MM.1S (cell line): Measurements from ENCODE around the gene DCAF10.
"Not testable (repeated sequence)": the region's sequence is repeated elsewhere in the genome, so short reads cannot be mapped to it uniquely, and the experiment has no call there.

ENCODE experiments used
- DNase-seq: peaks from one replicate; pipeline ENCODE4 v3.0.0-alpha.2; 2015
- H2AFZ ChIP-seq: fragments of 300-600 bp; sonication (generic); 2 replicates; pipeline ENCODE4 v1.6.0; 2016; ENCODE audit warnings: antibody characterized with exemption, low read length
- H3F3A ChIP-seq: fragments of 300-600 bp; sonication (generic); 2 replicates; pipeline ENCODE4 v1.6.1; 2016; ENCODE audit warnings: mild to moderate bottlenecking, antibody characterized with exemption, low read length, moderate library complexity, mixed read lengths; ENCODE audit not compliant: insufficient read depth
- H3K27ac ChIP-seq: fragments of 300-600 bp; sonication (generic); 2 replicates; pipeline ENCODE4 v1.5.1; 2016; ENCODE audit warnings: mild to moderate bottlenecking, low read length
- H3K27me3 ChIP-seq: fragments of 300-600 bp; sonication (generic); replicated peaks from 2 replicates; pipeline ENCODE4 v1.6.0; 2016; ENCODE audit warnings: low read length; ENCODE audit not compliant: insufficient read depth
- H3K36me3 ChIP-seq: fragments of 300-600 bp; sonication (generic); replicated peaks from 2 replicates; pipeline ENCODE4 v1.6.1; 2016; ENCODE audit warnings: mild to moderate bottlenecking, low read length, mixed read lengths; ENCODE audit not compliant: insufficient read depth
- H3K4me1 ChIP-seq: fragments of 300-600 bp; sonication (generic); 2 replicates; pipeline ENCODE4 v1.6.1; 2016; ENCODE audit warnings: low read length, mixed read lengths
- H3K4me2 ChIP-seq: fragments of 300-600 bp; sonication (generic); 2 replicates; pipeline ENCODE4 v1.6.0; 2016; ENCODE audit warnings: low read depth, low read length
- H3K4me3 ChIP-seq: fragments of 300-600 bp; sonication (generic); 2 replicates; pipeline ENCODE4 v1.5.1; 2016; ENCODE audit warnings: low read length, mixed read lengths
- H3K79me2 ChIP-seq: fragments of 300-600 bp; sonication (generic); 2 replicates; pipeline ENCODE4 v1.6.1; 2016; ENCODE audit warnings: mixed run types, low read length, mixed read lengths
- H3K9ac ChIP-seq: fragments of 300-600 bp; sonication (generic); 2 replicates; pipeline ENCODE4 v1.6.1; 2016; ENCODE audit warnings: low read length, mixed read lengths
- H3K9me2 ChIP-seq: fragments of 300-600 bp; sonication (generic); replicated peaks from 2 replicates; pipeline ENCODE4 v1.6.1; 2016; ENCODE audit warnings: mild to moderate bottlenecking, low read length, mixed read lengths; ENCODE audit not compliant: insufficient read depth
- H3K9me3 ChIP-seq: fragments of 300-600 bp; sonication (generic); replicated peaks from 2 replicates; pipeline ENCODE4 v1.6.1; 2016; ENCODE audit warnings: mild to moderate bottlenecking, low read length, mixed read lengths; ENCODE audit not compliant: insufficient read depth
- H4K20me1 ChIP-seq: fragments of 300-600 bp; sonication (generic); 2 replicates; pipeline ENCODE4 v1.6.1; 2016; ENCODE audit warnings: mild to moderate bottlenecking, low read length, moderate library complexity, mixed read lengths; ENCODE audit not compliant: insufficient read depth
- CTCF ChIP-seq: fragments of 300-600 bp; sonication (generic); IDR thresholded peaks from 2 replicates; pipeline ENCODE4 v1.5.1; 2016; ENCODE audit warnings: antibody characterized with exemption, low read length, mixed read lengths
- EZH2 ChIP-seq: fragments of 300-600 bp; sonication (generic); optimal IDR thresholded peaks from 2 replicates; pipeline ENCODE3; 2017; ENCODE audit warnings: low read depth, mild to moderate bottlenecking, antibody characterized with exemption, low read length, mixed read lengths
- EZH2phosphoT487 ChIP-seq: fragments of 300-600 bp; sonication (generic); IDR thresholded peaks from 2 replicates; pipeline ENCODE4 v1.6.1; 2018; ENCODE audit warnings: antibody characterized with exemption, low read length

DCAF10 gene

DNA sequence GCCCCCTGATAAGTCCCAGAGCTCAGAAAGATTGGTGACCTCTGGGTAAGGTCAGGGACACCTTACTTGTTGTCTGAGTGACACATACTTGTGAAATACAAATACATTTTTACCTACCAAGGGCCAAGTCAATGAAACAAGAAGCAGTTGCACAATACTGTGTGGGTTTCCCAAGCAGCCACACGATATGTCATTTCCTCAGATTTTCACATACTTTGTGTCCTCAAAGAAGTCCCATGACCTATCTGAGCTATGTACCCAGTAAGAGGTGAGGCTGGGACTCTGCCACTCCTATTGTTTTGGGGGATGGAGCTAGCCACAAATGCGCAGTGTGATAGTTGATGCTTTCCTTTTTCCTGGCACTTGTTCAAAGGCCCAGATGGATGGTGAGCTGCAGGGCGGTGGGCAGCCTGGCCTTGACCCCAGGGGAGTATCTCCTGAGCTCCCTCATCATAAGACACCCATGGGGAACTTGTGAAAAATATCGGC, 108.1 kb downstream of the DCAF10 start:
- no peaks in the 10 kb centered on the region for H4K20me1 ChIP-seq
- no peaks in the 10 kb centered on the region for H3K27me3 ChIP-seq
- H3K27ac ChIP-seq, result no peak overlapping the region
- no peak overlapping the region for H2AFZ ChIP-seq
- H3F3A ChIP-seq, result peaks cover 11% of the 10 kb centered on the region
- no peaks in the 10 kb centered on the region for H3K36me3 ChIP-seq
- no peaks in the 10 kb centered on the region for H3K4me1 ChIP-seq
- H3K9me3 ChIP-seq, result no peaks in the 10 kb centered on the region
- H3K79me2 ChIP-seq, result no peaks in the 10 kb centered on the region
- H3K4me3 ChIP-seq, result no peak overlapping the region
- TF ChIP-seq EZH2, result no peak
- TF ChIP-seq EZH2phosphoT487, result no peak
- DNase-seq, result no peak
- H3K4me2 ChIP-seq, result no peak overlapping the region
- H3K9ac ChIP-seq, result no peak overlapping the region
- no peaks in the 10 kb centered on the region for H3K9me2 ChIP-seq

GRCh38 chr9:37909326-37909725, 108.7 kb downstream of the DCAF10 start:
- H3F3A ChIP-seq, result peaks cover 5% of the 10 kb centered on the region
- H3K4me1 ChIP-seq, result no peaks in the 10 kb centered on the region
- no peaks in the 10 kb centered on the region for H3K79me2 ChIP-seq
- no peaks in the 10 kb centered on the region for H4K20me1 ChIP-seq
- no peak for DNase-seq
- no peak overlapping the region for H2AFZ ChIP-seq
- no peak overlapping the region for H3K27ac ChIP-seq
- H3K27me3 ChIP-seq, result no peaks in the 10 kb centered on the region
- H3K9me2 ChIP-seq, result no peaks in the 10 kb centered on the region
- H3K4me2 ChIP-seq, result no peak overlapping the region
- H3K36me3 ChIP-seq, result no peaks in the 10 kb centered on the region
- H3K9me3 ChIP-seq, result no peaks in the 10 kb centered on the region
- no peak overlapping the region for H3K4me3 ChIP-seq
- no peak overlapping the region for H3K9ac ChIP-seq
- TF ChIP-seq CTCF, result no peak
- TF ChIP-seq EZH2phosphoT487, result no peak
- TF ChIP-seq EZH2, result no peak

DNA sequence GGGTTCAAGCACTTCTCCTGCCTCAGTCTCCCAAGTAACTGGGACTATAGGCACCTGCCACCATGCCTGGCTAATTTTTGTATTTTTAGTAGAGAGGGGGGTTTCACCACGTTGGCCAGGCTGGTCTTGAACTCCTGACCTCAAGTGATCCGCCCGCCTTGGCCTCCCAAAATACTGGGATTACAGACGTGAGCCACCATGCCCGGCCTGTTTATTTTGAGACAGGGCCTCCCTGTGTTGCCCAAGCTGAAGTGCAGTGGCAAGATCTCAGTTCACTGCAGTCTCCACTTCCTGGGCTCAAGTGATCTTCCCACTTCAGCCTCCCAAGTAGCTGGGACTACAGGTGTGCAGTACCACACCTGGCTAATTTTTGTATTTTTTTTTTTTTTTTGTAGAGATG, 109.2 kb downstream of the DCAF10 start:
- not testable (repeated sequence) for H3K4me3 ChIP-seq, H3K4me1 ChIP-seq, H4K20me1 ChIP-seq, H3K4me2 ChIP-seq, H2AFZ ChIP-seq, H3F3A ChIP-seq, H3K79me2 ChIP-seq, H3K9me3 ChIP-seq, H3K27me3 ChIP-seq, H3K27ac ChIP-seq, H3K9me2 ChIP-seq, H3K36me3 ChIP-seq, DNase-seq, H3K9ac ChIP-seq

GRCh38 chr9:37910271-37910670, 109.7 kb downstream of the DCAF10 start:
- H2AFZ ChIP-seq, result no peak overlapping the region
- no peak overlapping the region for H3K4me2 ChIP-seq
- no peaks in the 10 kb centered on the region for H3K36me3 ChIP-seq
- no peak for DNase-seq
- H3F3A ChIP-seq, result no peaks in the 10 kb centered on the region
- H3K4me3 ChIP-seq, result no peak overlapping the region
- no peaks in the 10 kb centered on the region for H3K9me3 ChIP-seq
- H4K20me1 ChIP-seq, result no peaks in the 10 kb centered on the region
- H3K27me3 ChIP-seq, result no peaks in the 10 kb centered on the region
- H3K9ac ChIP-seq, result no peak overlapping the region
- TF ChIP-seq EZH2 (no peak), EZH2phosphoT487 (no peak), CTCF (no peak)
- no peaks in the 10 kb centered on the region for H3K9me2 ChIP-seq
- no peaks in the 10 kb centered on the region for H3K79me2 ChIP-seq
- H3K27ac ChIP-seq, result no peak overlapping the region
- no peaks in the 10 kb centered on the region for H3K4me1 ChIP-seq
